Testis (tissue), 3 donors: ENCODE results near the gene EPB41L2. TPM values are rescaled to one million over a fixed set of nuclear protein-coding genes. Genes with fewer than 3 reads are reported as not detected.

Experiments
- DNase-seq: peaks from one replicate; pipeline ENCODE4 v3.0.0-alpha.2; 2019
- H3K27ac ChIP-seq, 2 donors: fragments of 200-600 bp; sonication (generic); one replicate each; pipeline ENCODE4 v1.5.1; 2019
- H3K27me3 ChIP-seq: fragments of 200-600 bp; sonication (generic); one replicate; pipeline ENCODE4 v1.5.1; 2019
- H3K36me3 ChIP-seq: fragments of 200-600 bp; sonication (generic); one replicate; pipeline ENCODE4 v1.5.1; 2017; ENCODE audit warnings: low read depth; ENCODE audit errors: missing control alignments
- H3K4me1 ChIP-seq: fragments of 200-600 bp; sonication (generic); one replicate; pipeline ENCODE4 v1.5.1; 2019
- H3K4me3 ChIP-seq, 2 donors: fragments of 200-600 bp; sonication (generic); one replicate each; pipeline ENCODE4 v1.5.1; 2017 to 2019
- H3K9me3 ChIP-seq: fragments of 200-600 bp; sonication (generic); one replicate; pipeline ENCODE4 v1.5.1; 2017
- CTCF ChIP-seq, 3 experiments: fragments of 450-650 bp in 2 of 3; fragments of 200-600 bp in 1 of 3; sonication (generic) in 1 of 3; IDR thresholded peaks; one replicate each; pipeline ENCODE4 v1.5.1; 2016 to 2019; ENCODE audit warnings: antibody characterized with exemption in 3 of 3, mild to moderate bottlenecking in 2 of 3, moderate library complexity in 1 of 3
- POLR2A ChIP-seq: fragments of 450-650 bp; IDR thresholded peaks from one replicate; pipeline ENCODE4 v1.6.1; 2017; ENCODE audit warnings: antibody characterized with exemption, mild to moderate bottlenecking, moderate library complexity
- WGBS, 2 donors: methylation state at CpG; one replicate each; pipeline ENCODE4 v1.1.5; 2018; 5-methylcytosine and 5-hydroxymethylcytosine counted together
- intact Hi-C: fragments of 100-400 bp; cut with DNase I; formaldehyde crosslinking; loops from one replicate; pipeline ENCODE4 v1.15.1; 2023; ENCODE audit warnings: low total_unique reads
- polyA plus RNA-seq: library from polyadenylated mRNA; stranded (reverse); fragments of 350-450 nt; fragmentation: Illumina TruSeq; extraction: RNeasy Lipid Tissue Mini Kit (QIAGEN cat#74804); gene quantifications from one replicate; pipeline ENCODE4 v1.2.3, GENCODE V29; 2014; ENCODE audit warnings: low read depth, low replicate concordance; ENCODE audit not compliant: insufficient read depth
- total RNA-seq, 2 donors: library from RNA; depleted of rRNA; stranded (reverse); fragments of >200 nt; gene quantifications; one replicate each; pipeline ENCODE4 v1.2.3, GENCODE V29; 2016

EPB41L2 gene
- total and polyA plus RNA-seq, 3 donors from 2014 or later, result 131 to 206 (median 139) TPM

GRCh38 chr6:130852844-130853554, 210.0 kb downstream of the EPB41L2 start:
- Histone ChIP-seq H3K4me1 (no peaks in the 10 kb centered on the region), H3K36me3 (no peaks in the 10 kb centered on the region), H3K4me3 (no peak overlapping the region), H3K27me3 (no peaks in the 10 kb centered on the region), H3K27ac (no peak overlapping the region), H3K9me3 (no peaks in the 10 kb centered on the region)
- no peak for DNase-seq
- TF ChIP-seq CTCF (IDR thresholded peaks at IDR 0.05) (no peak), POLR2A (no peak)
- intact Hi-C loops, result no loop called here
- WGBS, 2 donors, result 54 to 60% methylated on average over 7 of the region's 7 CpGs

GRCh38 chr6:130851026-130851425, 212.0 kb downstream of the EPB41L2 start:
- intact Hi-C loops, result no loop called here
- WGBS, 2 donors, result 76 to 88% methylated on average over 1 of the region's 1 CpG
- H3K9me3 ChIP-seq, result no peaks in the 10 kb centered on the region
- H3K4me1 ChIP-seq, result peaks cover 5% of the 10 kb centered on the region
- H3K4me3 ChIP-seq, result no peak overlapping the region
- no peak for TF ChIP-seq POLR2A
- TF ChIP-seq CTCF (IDR thresholded peaks at IDR 0.05), result no peak
- no peak for DNase-seq
- H3K27ac ChIP-seq, result no peak overlapping the region
- H3K36me3 ChIP-seq, result no peaks in the 10 kb centered on the region
- H3K27me3 ChIP-seq, result no peaks in the 10 kb centered on the region

GRCh38 chr6:130849594-130849993, 213.5 kb downstream of the EPB41L2 start:
- Histone ChIP-seq H3K36me3 (no peaks in the 10 kb centered on the region), H3K9me3 (no peaks in the 10 kb centered on the region), H3K27ac (no peak overlapping the region), H3K27me3 (no peaks in the 10 kb centered on the region), H3K4me1 (peaks cover 5% of the 10 kb centered on the region), H3K4me3 (no peak overlapping the region)
- WGBS, 2 donors, result 94 to 96% methylated on average over 1 of the region's 1 CpG
- DNase-seq, result no peak
- intact Hi-C loops, result no loop called here
- TF ChIP-seq POLR2A (no peak), CTCF (IDR thresholded peaks at IDR 0.05) (no peak)

GRCh38 chr6:130848945-130849344, 214.1 kb downstream of the EPB41L2 start:
- H3K36me3 ChIP-seq, result no peaks in the 10 kb centered on the region
- DNase-seq, result no peak
- TF ChIP-seq POLR2A, result no peak
- no peak for TF ChIP-seq CTCF (IDR thresholded peaks at IDR 0.05)
- intact Hi-C loops, result no loop called here
- 90 to 92% methylated on average over 2 of the region's 2 CpGs for WGBS, 2 donors
- no peaks in the 10 kb centered on the region for H3K27me3 ChIP-seq
- H3K27ac ChIP-seq, result no peak overlapping the region
- no peak overlapping the region for H3K4me3 ChIP-seq
- no peaks in the 10 kb centered on the region for H3K9me3 ChIP-seq
- peaks cover 5% of the 10 kb centered on the region for H3K4me1 ChIP-seq
